Sigmoid colon (tissue), 7 donors: ENCODE measurements around the gene GSTO1. TPM values are rescaled to one million over a fixed set of nuclear protein-coding genes. Genes with fewer than 3 reads are reported as not detected.
A peak's percentile ranks its signal among the peaks of the same experiment; 100 is the strongest.

Experiments used
- DNase-seq: peaks from one replicate; pipeline ENCODE4 v3.0.0-alpha.2; 2019
- H3K27ac ChIP-seq, 4 donors: fragments of 200-600 bp; sonication (generic); one replicate each; pipeline ENCODE4 v1.5.1; 2016 to 2019; ENCODE audit warnings: mild to moderate bottlenecking in 1 of 4
- H3K27me3 ChIP-seq, 3 donors: fragments of 200-600 bp; sonication (generic); one replicate each; pipeline ENCODE4 v1.5.1; 2019; ENCODE audit warnings: mild to moderate bottlenecking in 1 of 3
- H3K36me3 ChIP-seq, 4 donors: fragments of 200-600 bp; sonication (generic); one replicate each; pipeline ENCODE4 v1.5.1; 2016 to 2019
- H3K4me1 ChIP-seq, 4 donors: fragments of 200-600 bp; sonication (generic); one replicate each; pipeline ENCODE4 v1.5.1; 2017 to 2019
- H3K4me3 ChIP-seq, 4 donors: fragments of 200-600 bp; sonication (generic); one replicate each; pipeline ENCODE4 v1.5.1; 2017 to 2019; ENCODE audit warnings: mild to moderate bottlenecking in 2 of 4, moderate library complexity in 1 of 4
- H3K9me3 ChIP-seq, 4 donors: fragments of 200-600 bp in 3 of 4; sonication (generic) in 3 of 4; one replicate each; pipeline versions ENCODE4 v1.5.1 to v1.6.1; 2013 to 2019
- CTCF ChIP-seq, 4 experiments: fragments of 450-650 bp in 3 of 4; fragments of 200-600 bp in 1 of 4; IDR thresholded peaks; one replicate each; pipeline ENCODE4 v1.5.1; 2016 to 2019; ENCODE audit warnings: antibody characterized with exemption in 4 of 4, mild to moderate bottlenecking in 3 of 4, moderate library complexity in 2 of 4
- EP300 ChIP-seq, 4 donors: sonication (generic); formaldehyde crosslinking; IDR thresholded peaks; one replicate each; pipeline ENCODE4 v1.6.1; 2017; ENCODE audit warnings: antibody characterized with exemption in 4 of 4
- POLR2A ChIP-seq, 2 donors: fragments of 450-650 bp; IDR thresholded peaks; one replicate each; pipeline ENCODE4 v1.6.1; 2016; ENCODE audit warnings: antibody characterized with exemption in 2 of 2, mild to moderate bottlenecking in 2 of 2, moderate library complexity in 2 of 2
- POLR2AphosphoS5 ChIP-seq, 4 donors: sonication (generic); formaldehyde crosslinking; IDR thresholded peaks; one replicate each; pipeline ENCODE4 v1.6.1; 2017; ENCODE audit warnings: antibody characterized with exemption in 4 of 4
- WGBS, 2 donors: extraction: QIAGEN DNeasy Blood & Tissue Kit; methylation state at CpG; one replicate each; pipeline ENCODE4 v1.1.7; 2013; 5-methylcytosine and 5-hydroxymethylcytosine counted together
- intact Hi-C: fragments of 100-400 bp; cut with DNase I; formaldehyde crosslinking; loops from one replicate; pipeline ENCODE4 v1.15.1; 2023
- polyA plus RNA-seq, 3 donors: library from polyadenylated mRNA; stranded (reverse); fragments of 200-250 nt; gene quantifications; one replicate each; pipeline ENCODE4 v1.2.3, GENCODE V29; 2013
- total RNA-seq, 4 donors: library from RNA; depleted of rRNA; stranded (reverse); fragments of >200 nt; gene quantifications; one replicate each; pipeline ENCODE4 v1.1.0, GENCODE V29; 2016
- donor health status: healthy with polysubstance abuse.
- donor health status: Bipolar disorder and iron deficiency.
- donor health status: healthy.

The GSTO1 gene
- total and polyA plus RNA-seq, 7 donors = 77.5 to 189 (median 141) TPM

GRCh38 chr10:104293781-104294321 is 39.2 kb downstream of the GSTO1 start:
- H3K9me3 ChIP-seq = no peaks in the 10 kb centered on the region
- H3K27me3 ChIP-seq = no peaks in the 10 kb centered on the region
- intact Hi-C loops = no loop called here
- TF ChIP-seq EP300 (IDR thresholded peaks at IDR 0.05) (no peak), POLR2A (IDR thresholded peaks at IDR 0.05) (no peak), POLR2AphosphoS5 (IDR thresholded peaks at IDR 0.05) (no peak)
- no peak for DNase-seq
- no peak overlapping the region for H3K4me3 ChIP-seq
- peaks cover 0 to 7% (median 2%) of the 10 kb centered on the region in 4 donors for H3K4me1 ChIP-seq
- no peaks in the 10 kb centered on the region for H3K36me3 ChIP-seq
- WGBS, 2 donors = 91 to 93% methylated on average over 5 of the region's 5 CpGs
- no peak overlapping the region for H3K27ac ChIP-seq

GRCh38 chr10:104296687-104297436 is 42.2 kb downstream of the GSTO1 start:
- H3K4me3 ChIP-seq = no peak overlapping the region

GRCh38 chr10:104297697-104298660 is 43.3 kb downstream of the GSTO1 start:
- 73 to 81% methylated on average over 17 of the region's 17 CpGs for WGBS, 2 donors
- intact Hi-C loops = no loop called here
- Histone ChIP-seq H3K36me3 (no peaks in the 10 kb centered on the region), H3K27ac (peak overlapping the region in 2 of 4 donors; percentile 77 to 92), H3K4me3 (no peak overlapping the region), H3K4me1 (peaks cover 0 to 20% (median 20%) of the 10 kb centered on the region in 4 donors), H3K27me3 (no peaks in the 10 kb centered on the region), H3K9me3 (no peaks in the 10 kb centered on the region)
- no peak for DNase-seq
- TF ChIP-seq POLR2A (IDR thresholded peaks at IDR 0.05) = no peak
- TF ChIP-seq EP300 (IDR thresholded peaks at IDR 0.05) = no peak
- no peak for TF ChIP-seq POLR2AphosphoS5 (IDR thresholded peaks at IDR 0.05)
- TF ChIP-seq CTCF (IDR thresholded peaks at IDR 0.05) = no peak

More at GRCh38 chr10:104296687-104297436, 42.2 kb downstream of the GSTO1 start:
- Histone ChIP-seq H3K36me3 (no peaks in the 10 kb centered on the region), H3K9me3 (no peaks in the 10 kb centered on the region), H3K27ac (no peak overlapping the region), H3K27me3 (no peaks in the 10 kb centered on the region), H3K4me1 (peaks cover 0 to 20% (median 20%) of the 10 kb centered on the region in 4 donors)
- TF ChIP-seq EP300 (IDR thresholded peaks at IDR 0.05) = no peak
- TF ChIP-seq CTCF (IDR thresholded peaks at IDR 0.05) = no peak
- TF ChIP-seq POLR2AphosphoS5 (IDR thresholded peaks at IDR 0.05) = no peak
- no peak for TF ChIP-seq POLR2A (IDR thresholded peaks at IDR 0.05)
- DNase-seq = no peak
- intact Hi-C loops = no loop called here
- WGBS, 2 donors = 94 to 97% methylated on average over 10 of the region's 10 CpGs

GRCh38 chr10:104299031-104299904 is 44.6 kb downstream of the GSTO1 start:
- 68 to 84% methylated on average over 13 of the region's 13 CpGs for WGBS, 2 donors
- peaks cover 0 to 20% (median 20%) of the 10 kb centered on the region in 4 donors for H3K4me1 ChIP-seq
- no peak for TF ChIP-seq CTCF (IDR thresholded peaks at IDR 0.05)
- TF ChIP-seq POLR2AphosphoS5 (IDR thresholded peaks at IDR 0.05) = peak in 1 of 4 donors; percentile 28
- no peak overlapping the region for H3K4me3 ChIP-seq
- no peaks in the 10 kb centered on the region for H3K36me3 ChIP-seq
- no peaks in the 10 kb centered on the region for H3K27me3 ChIP-seq
- DNase-seq = no peak
- peak overlapping the region; percentile 57 to 92 (median 68) for H3K27ac ChIP-seq
- intact Hi-C loops = no loop called here
- no peaks in the 10 kb centered on the region for H3K9me3 ChIP-seq
